MM.1S (cell line): Measurements from ENCODE around the gene DNAJB9.

Source experiments
- CTCF ChIP-seq: fragments of 300-600 bp; sonication (generic); IDR thresholded peaks from 2 replicates; pipeline ENCODE4 v1.5.1; 2016; ENCODE audit warnings: antibody characterized with exemption, low read length, mixed read lengths
- EZH2phosphoT487 ChIP-seq: fragments of 300-600 bp; sonication (generic); IDR thresholded peaks from 2 replicates; pipeline ENCODE4 v1.6.1; 2018; ENCODE audit warnings: antibody characterized with exemption, low read length

DNA sequence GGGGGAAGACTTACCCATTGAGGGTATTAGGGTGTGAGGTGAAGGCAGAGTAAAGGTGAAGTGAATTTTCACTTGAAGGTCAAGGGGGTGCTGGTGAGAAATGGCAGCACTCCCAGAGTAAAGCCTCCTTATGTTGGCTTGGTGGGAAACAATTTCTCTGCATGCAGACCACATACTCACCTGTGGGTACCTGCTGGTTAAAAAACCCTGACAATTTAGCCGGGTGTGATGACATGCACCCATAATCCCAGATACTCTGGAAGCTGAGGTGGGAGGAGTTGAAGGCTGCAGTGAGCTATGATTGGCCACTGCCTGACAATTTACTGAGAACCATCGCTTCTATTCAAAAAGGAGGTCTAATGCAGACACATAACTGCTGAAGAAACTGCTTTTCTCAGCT, 5.5 kb downstream of the DNAJB9 start:
- TF ChIP-seq CTCF (no peak), EZH2phosphoT487 (no peak)
